Coronary artery (tissue), 2 donors: ENCODE results near the gene RSF1.
"Not testable (repeated sequence)": the region's sequence is repeated elsewhere in the genome, so short reads cannot be mapped to it uniquely, and the experiment has no call there.

ENCODE experiments used
- DNase-seq: peaks from one replicate; pipeline ENCODE4 v3.0.0-alpha.2; 2017; ENCODE audit warnings: low spot score
- H3K27ac ChIP-seq, 2 donors: fragments of 200-600 bp; sonication (generic); one replicate each; pipeline ENCODE4 v1.5.1; 2016 to 2019
- H3K4me3 ChIP-seq: fragments of 200-600 bp; sonication (generic); 2 replicates; pipeline ENCODE4 v1.5.1; 2016; ENCODE audit warnings: mild to moderate bottlenecking, moderate library complexity
- CTCF ChIP-seq: fragments of 200-600 bp; sonication (generic); IDR thresholded peaks from one replicate; pipeline ENCODE4 v1.5.1; 2019; ENCODE audit warnings: antibody characterized with exemption

RSF1 gene

GRCh38 chr11:77636731-77637344, 183.7 kb downstream of the RSF1 start:
- H3K4me3 ChIP-seq, result peak overlapping the region; percentile 82
- DNase-seq, result no peak
- H3K27ac ChIP-seq, result no peak overlapping the region
- TF ChIP-seq CTCF, result no peak

- H3K27ac ChIP-seq, result peak overlapping the region in 1 of 2 donors; percentile 38
- not testable (repeated sequence) for H3K4me3 ChIP-seq, DNase-seq
Measured at GRCh38 chr11:77633926-77634325, 186.6 kb downstream of the RSF1 start.

GRCh38 chr11:77630157-77630710, 190.3 kb downstream of the RSF1 start:
- TF ChIP-seq CTCF, result no peak
- Histone ChIP-seq H3K4me3 (no peak overlapping the region), H3K27ac (no peak overlapping the region)
- DNase-seq, result no peak

GRCh38 chr11:77619576-77620198, 200.8 kb downstream of the RSF1 start:
- DNase-seq, result no peak
- no peak overlapping the region for H3K27ac ChIP-seq
- no peak overlapping the region for H3K4me3 ChIP-seq
- TF ChIP-seq CTCF, result peak; percentile 60

GRCh38 chr11:77617892-77618291, 202.6 kb downstream of the RSF1 start:
- no peak for DNase-seq

GRCh38 chr11:77611921-77612320, 208.6 kb downstream of the RSF1 start:
- Histone ChIP-seq H3K27ac (no peak overlapping the region), H3K4me3 (no peak overlapping the region)
- no peak for DNase-seq
- no peak for TF ChIP-seq CTCF

More at GRCh38 chr11:77617892-77618291, 202.6 kb downstream of the RSF1 start:
- H3K4me3 ChIP-seq, result no peak overlapping the region
- H3K27ac ChIP-seq, result no peak overlapping the region
- no peak for TF ChIP-seq CTCF
